Calu3 (cell line): ENCODE results near the gene PLEKHH1. TPM values are rescaled to one million over a fixed set of nuclear protein-coding genes. Genes with fewer than 3 reads are reported as not detected.
A peak's percentile ranks its signal among the peaks of the same experiment; 100 is the strongest.

ENCODE experiments used
- BruUV-seq: library from RNA; stranded (reverse); fragments of 400-500 nt; replicated peaks from 2 replicates; lab custom pipeline; 2021; lab: Mats Ljungman, UMichigan
- CTCF ChIA-PET: fragments of 300-600 bp; sonication (Branson Sonifier 250); formaldehyde crosslinking; loops from one replicate; lab custom pipeline; 2022; ENCODE audit warnings: antibody characterized with exemption; lab: Charles Lee
- DNase-seq: peaks from one replicate; pipeline ENCODE4 v3.0.0; 2022
- H3K27ac Mint-ChIP-seq: one replicate; pipeline ENCODE4 v1.8.0; 2022; ENCODE audit warnings: mixed read lengths; ENCODE audit not compliant: unreplicated experiment
- H3K27me3 Mint-ChIP-seq: one replicate; pipeline ENCODE4 v1.8.0; 2022; ENCODE audit warnings: mixed read lengths; ENCODE audit not compliant: unreplicated experiment
- H3K36me3 Mint-ChIP-seq: one replicate; pipeline ENCODE4 v1.8.0; 2022; ENCODE audit warnings: mild to moderate bottlenecking, moderate library complexity, mixed read lengths; ENCODE audit not compliant: insufficient read depth, unreplicated experiment
- H3K4me1 Mint-ChIP-seq: one replicate; pipeline ENCODE4 v1.8.0; 2022; ENCODE audit warnings: mild to moderate bottlenecking, low read depth, mixed read lengths; ENCODE audit not compliant: unreplicated experiment
- H3K4me3 Mint-ChIP-seq: one replicate; pipeline ENCODE4 v1.8.0; 2022; ENCODE audit warnings: mild to moderate bottlenecking, low read depth, moderate library complexity, mixed read lengths; ENCODE audit not compliant: unreplicated experiment
- H3K9me3 Mint-ChIP-seq: one replicate; pipeline ENCODE4 v1.8.0; 2022; ENCODE audit warnings: low read depth, mixed read lengths; ENCODE audit not compliant: unreplicated experiment
- CTCF ChIP-seq: fragments of 200-600 bp; IDR thresholded peaks from one replicate; pipeline ENCODE4 v1.8.0; 2022; ENCODE audit warnings: antibody characterized with exemption; ENCODE audit not compliant: unreplicated experiment
- intact Hi-C: fragments of 100-400 bp; cut with micrococcal nuclease; formaldehyde crosslinking; loops from one replicate; pipeline ENCODE4 v1.10.0; 2022; ENCODE audit not compliant: unreplicated experiment
- total RNA-seq: library from RNA; stranded (reverse); gene quantifications from 2 replicates; pipeline ENCODE4 v1.2.3, GENCODE V29; 2022

PLEKHH1 gene
- total RNA-seq, 1 experiment from 2014 or later: 11.8 TPM

DNA sequence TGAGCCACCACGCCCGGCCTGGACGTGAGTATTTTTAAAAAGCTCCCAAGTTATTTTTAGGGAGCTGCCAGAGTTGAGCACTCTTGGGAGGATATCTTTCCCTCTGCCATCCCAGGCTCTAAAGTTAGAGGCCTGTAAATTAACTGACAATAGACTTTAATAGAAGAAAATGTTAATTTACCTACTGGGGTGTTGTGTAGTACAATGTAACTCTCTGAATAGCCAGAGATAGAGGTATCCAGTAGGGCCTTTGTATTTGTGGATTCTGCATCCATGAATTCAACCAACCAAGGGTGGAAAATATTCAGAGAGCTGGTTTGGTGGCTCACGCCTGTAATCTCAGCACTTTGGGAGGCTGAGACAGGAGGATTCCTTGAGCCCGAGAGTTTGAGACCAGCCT is 74.6 kb downstream of the PLEKHH1 start:
- no peaks in the 10 kb centered on the region for H3K9me3 Mint-ChIP-seq
- H3K27ac Mint-ChIP-seq: no peak overlapping the region
- no peak overlapping the region for H3K4me3 Mint-ChIP-seq
- no peak for DNase-seq
- intact Hi-C loops: no loop called here
- H3K4me1 Mint-ChIP-seq: no peaks in the 10 kb centered on the region
- H3K36me3 Mint-ChIP-seq: no peaks in the 10 kb centered on the region
- CTCF ChIA-PET: no interaction called here
- H3K27me3 Mint-ChIP-seq: no peaks in the 10 kb centered on the region
- no TSS peak for BruUV-seq
- TF ChIP-seq CTCF: no peak

DNA sequence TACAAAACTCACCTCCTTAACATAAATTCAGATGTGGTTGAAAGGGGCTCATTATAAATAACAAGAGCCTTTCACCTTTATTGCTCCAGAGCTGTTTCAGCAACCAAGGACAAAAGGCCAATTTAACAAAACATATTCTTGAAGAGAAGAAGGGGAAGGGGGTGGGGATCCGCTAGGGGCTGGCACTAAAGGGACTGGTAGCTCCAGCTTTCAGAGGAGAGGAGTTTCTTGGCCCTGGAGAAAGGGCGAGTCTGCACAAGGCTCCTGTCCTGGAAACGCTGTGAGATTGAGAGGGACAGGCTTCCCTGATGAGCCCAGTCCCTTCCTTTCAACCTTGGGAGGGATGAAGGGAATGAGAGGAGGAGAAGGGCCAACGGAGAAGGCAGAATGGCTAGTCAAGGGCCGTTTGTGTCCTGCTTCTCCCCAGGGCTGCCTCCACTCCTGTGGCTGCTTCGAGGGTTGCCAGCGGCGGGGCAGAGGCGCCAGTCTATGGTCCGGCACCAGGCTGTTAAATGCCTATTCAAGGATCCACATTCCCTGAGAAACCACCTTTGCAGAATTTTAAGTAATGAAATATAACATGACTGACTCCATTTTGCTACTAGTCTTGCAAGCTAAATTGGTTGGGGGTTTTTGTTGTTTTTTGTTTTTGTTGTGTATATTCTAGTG is 76.7 kb downstream of the PLEKHH1 start:
- H3K4me3 Mint-ChIP-seq: no peak overlapping the region
- no peak for TF ChIP-seq CTCF
- BruUV-seq: no TSS peak
- H3K27me3 Mint-ChIP-seq: peaks cover 3% of the 10 kb centered on the region
- intact Hi-C loops: no loop called here
- no peaks in the 10 kb centered on the region for H3K36me3 Mint-ChIP-seq
- H3K4me1 Mint-ChIP-seq: no peaks in the 10 kb centered on the region
- no peaks in the 10 kb centered on the region for H3K9me3 Mint-ChIP-seq
- CTCF ChIA-PET: interaction anchor here (0.6 kb wide), 1 partner anchor 177 kb away, joined by 4 read pairs; no protein-coding TSS in a partner anchor
- DNase-seq: no peak
- no peak overlapping the region for H3K27ac Mint-ChIP-seq

DNA sequence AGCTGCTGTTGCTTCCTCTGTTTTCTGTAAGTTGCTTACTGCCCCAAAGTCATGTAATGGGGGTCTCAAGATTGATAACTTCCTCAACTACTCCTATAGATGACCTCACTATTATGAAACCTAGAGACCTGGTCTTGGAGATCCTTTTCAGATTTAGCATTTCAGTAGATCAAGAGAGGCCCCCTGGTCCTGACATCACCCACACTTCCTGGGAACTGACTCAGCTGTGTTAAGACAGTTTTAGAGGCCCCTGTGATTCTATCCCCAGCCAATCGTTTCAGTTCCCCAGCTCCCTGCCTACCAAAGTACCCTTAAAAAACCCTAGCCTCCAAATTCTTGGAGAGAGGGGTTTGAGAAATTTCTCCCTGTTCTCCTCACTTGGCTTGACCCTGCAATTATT is 77.4 kb downstream of the PLEKHH1 start:
- Mint-ChIP-seq H3K9me3 (no peaks in the 10 kb centered on the region), H3K4me3 (no peak overlapping the region), H3K27ac (no peak overlapping the region), H3K36me3 (no peaks in the 10 kb centered on the region), H3K4me1 (no peaks in the 10 kb centered on the region), H3K27me3 (peaks cover 10% of the 10 kb centered on the region)
- intact Hi-C loops: no loop called here
- DNase-seq: no peak
- CTCF ChIA-PET: interaction anchor here (0.6 kb wide), 1 partner anchor 176 kb away, joined by 4 read pairs; no protein-coding TSS in a partner anchor
- no peak for TF ChIP-seq CTCF
- BruUV-seq: no TSS peak

DNA sequence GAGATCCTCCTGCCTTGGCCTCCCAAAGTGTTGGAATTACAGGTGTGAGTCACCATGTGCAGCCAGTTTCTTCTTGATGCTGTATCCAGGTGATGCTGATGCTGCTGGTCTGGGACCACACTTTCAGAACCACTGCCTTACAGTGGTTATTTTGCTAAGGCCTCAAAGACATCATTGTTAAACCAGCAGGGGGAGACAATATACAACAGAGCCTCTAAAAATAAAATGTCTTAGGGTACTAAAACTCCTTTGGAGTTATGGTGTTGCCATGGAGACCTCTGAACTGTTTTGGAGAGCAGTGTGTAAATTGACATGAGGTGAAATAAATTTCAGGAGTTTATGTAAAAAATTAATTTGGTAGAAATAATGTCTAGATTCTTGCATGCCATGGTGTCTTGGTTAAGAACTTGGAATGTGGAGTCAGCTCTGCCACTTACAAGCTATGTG is 85.5 kb downstream of the PLEKHH1 start:
- Mint-ChIP-seq H3K27me3 (peaks cover 20% of the 10 kb centered on the region), H3K27ac (peak overlapping the region; percentile 94), H3K4me1 (peaks cover 21% of the 10 kb centered on the region), H3K9me3 (no peaks in the 10 kb centered on the region), H3K36me3 (peaks cover 20% of the 10 kb centered on the region), H3K4me3 (peak overlapping the region; percentile 97)
- TF ChIP-seq CTCF: peak; percentile 64
- CTCF ChIA-PET: interaction anchor here (0.9 to 2.5 kb wide), 6 partner anchors 19 to 92 kb away, joined by 3 to 23 read pairs (median 5); partner anchors contain the start of gene PIGH
- BruUV-seq: no TSS peak
- intact Hi-C loops: loop anchor here (1.0 to 2.0 kb wide), 2 partner anchors 49 to 86 kb away; no protein-coding TSS in a partner anchor
- peak; percentile 24 for DNase-seq
